Measurements from ENCODE around the gene EMSY.

Gene EMSY

GRCh38 chr11:76600124-76600655, 155.4 kb downstream of the EMSY start:
- no peak for DNase-seq

DNA sequence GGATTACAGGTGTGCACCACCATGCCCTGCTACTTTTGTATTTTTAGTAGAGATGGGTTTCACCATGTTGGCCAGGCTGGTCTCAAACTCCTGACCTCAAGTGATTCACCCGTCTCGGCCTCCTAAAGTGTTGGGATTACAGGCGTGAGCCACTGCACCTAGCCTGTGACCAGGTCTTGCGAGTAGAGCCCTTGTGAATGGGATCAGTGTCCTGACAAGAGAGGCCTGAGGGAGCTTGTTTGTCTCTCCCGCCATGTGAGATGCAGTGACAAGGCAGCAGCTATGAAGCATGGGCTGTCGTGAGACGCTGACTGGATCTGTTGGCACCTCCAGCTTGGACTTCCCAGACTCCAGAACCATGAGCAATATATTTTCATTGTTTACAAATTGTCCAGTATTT, 156.5 kb downstream of the EMSY start:
- DNase-seq: no peak

DNA sequence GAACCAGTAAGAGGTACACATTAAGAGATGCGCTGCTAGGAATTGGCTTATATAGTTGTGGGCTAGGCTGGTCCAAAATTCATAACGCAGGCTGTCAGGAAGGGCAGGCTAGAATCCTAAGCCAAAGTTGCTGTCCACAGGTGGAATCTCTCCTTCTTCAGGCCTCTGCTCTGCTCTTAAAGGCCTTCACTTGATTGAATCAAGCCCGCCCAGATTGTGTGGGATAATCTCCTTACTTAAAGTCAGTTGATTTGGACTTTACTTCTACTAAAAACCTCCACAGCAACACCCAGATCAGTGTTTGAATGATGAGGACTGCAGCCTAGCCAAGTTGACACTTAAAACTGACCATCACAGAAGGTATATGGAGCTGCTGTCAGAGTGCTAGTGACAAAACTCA, 156.9 kb downstream of the EMSY start:
- no peak for DNase-seq

GRCh38 chr11:76602431-76602861, 157.6 kb downstream of the EMSY start:
- DNase-seq: no peak

All from NCI-H1930 (cell line).